Panc1 (cell line): ENCODE results near the gene FXYD7. TPM values are rescaled to one million over a fixed set of nuclear protein-coding genes. Genes with fewer than 3 reads are reported as not detected.

Experiments used
- ATAC-seq: fragments of 200-7000 bp; cut with Tn5 transposase; 2 replicates; pipeline ENCODE4 v1.9.1; 2020; ENCODE audit warnings: mild to moderate bottlenecking, moderate library complexity
- BruUV-seq: library from RNA; stranded (reverse); fragments of 400-500 nt; replicated peaks from 2 replicates; lab custom pipeline; 2021; lab: Mats Ljungman, UMichigan
- CTCF ChIA-PET: fragments of 300-600 bp; sonication (Branson Sonifier 250); formaldehyde crosslinking; loops from one replicate; lab custom pipeline; 2022; ENCODE audit warnings: antibody characterized with exemption; lab: Charles Lee
- POLR2A ChIA-PET: fragments of 300-600 bp; sonication (Branson Sonifier 250); formaldehyde crosslinking; loops from one replicate; lab custom pipeline; 2022; ENCODE audit warnings: antibody characterized with exemption; lab: Charles Lee
- DNase-seq: peaks from one replicate; pipeline ENCODE4 v3.0.0-alpha.2; 2010; ENCODE audit warnings: low read depth, low spot score
- H3K27ac ChIP-seq: 2 replicates; pipeline ENCODE4 v1.5.1; 2011; ENCODE audit warnings: mild to moderate bottlenecking, low read length, inconsistent platforms
- H3K27me3 ChIP-seq: fragments of 200-500 bp; sonication (Bioruptor generic); 2 replicates; pipeline ENCODE4 v1.6.0; 2014; ENCODE audit warnings: low read length, inconsistent platforms; ENCODE audit not compliant: control insufficient read depth, insufficient read depth
- H3K36me3 ChIP-seq: fragments of 200-500 bp; sonication (Bioruptor generic); 2 replicates; pipeline ENCODE4 v1.5.1; 2014; ENCODE audit warnings: inconsistent platforms, mild to moderate bottlenecking, low read length, moderate library complexity; ENCODE audit not compliant: control insufficient read depth, insufficient read depth
- H3K4me1 ChIP-seq: 2 replicates; pipeline ENCODE4 v1.5.1; 2011; ENCODE audit warnings: inconsistent platforms, mild to moderate bottlenecking, low read length, moderate library complexity; ENCODE audit not compliant: control insufficient read depth, insufficient read depth
- H3K4me3 ChIP-seq, 2 experiments: 2 replicates each; pipeline ENCODE4 v1.5.1; 2011 to 2012; ENCODE audit warnings: low read depth in 2 of 2, low read length in 2 of 2, mild to moderate bottlenecking in 2 of 2, inconsistent platforms in 1 of 2, moderate library complexity in 1 of 2
- H3K9me3 ChIP-seq: fragments of 200-500 bp; sonication (Bioruptor generic); 2 replicates; pipeline ENCODE4 v1.5.1; 2014; ENCODE audit warnings: low read depth, mild to moderate bottlenecking, inconsistent platforms, low read length, moderate library complexity; ENCODE audit not compliant: control insufficient read depth, insufficient read depth
- POLR2AphosphoS5 ChIP-seq: IDR thresholded peaks from 2 replicates; pipeline ENCODE4 v1.6.1; 2012; ENCODE audit warnings: mild to moderate bottlenecking, low read depth, low read length, moderate library complexity
- SIN3A ChIP-seq: IDR thresholded peaks from 2 replicates; pipeline ENCODE4 v1.6.1; 2012; ENCODE audit warnings: low read depth, mild to moderate bottlenecking, low read length, moderate library complexity, borderline replicate concordance; ENCODE audit not compliant: insufficient read depth
- TCF7L2 ChIP-seq: IDR thresholded peaks from 2 replicates; pipeline ENCODE4 v1.6.1; 2011; ENCODE audit warnings: mild to moderate bottlenecking, low read depth, low read length, inconsistent platforms
- in situ Hi-C: cut with HindIII; loops from 2 replicates; pipeline ENCODE4 v1.10.0; 2016; ENCODE audit warnings: low sequenced_read_pairs, low pct_unique_long_range_greater_than_20kb
- intact Hi-C: fragments of 100-400 bp; cut with micrococcal nuclease; formaldehyde crosslinking; loops from one replicate; pipeline ENCODE4 v1.10.0; 2022; ENCODE audit not compliant: unreplicated experiment
- total RNA-seq: library from RNA; stranded (reverse); gene quantifications from one replicate; pipeline ENCODE4 v1.2.1, GENCODE V29; 2021; ENCODE audit not compliant: unreplicated experiment
- TF ChIP-seq, protein P1 (sequence below): fragments of 450-650 bp; IDR thresholded peaks from 2 replicates; pipeline ENCODE4 v1.5.1; 2017; ENCODE audit warnings: mild to moderate bottlenecking
- TF ChIP-seq, protein P2 (sequence below), 2 experiments: IDR thresholded peaks; 2 replicates each; pipeline ENCODE4 v1.6.1; 2011 to 2012; ENCODE audit warnings: low read depth in 2 of 2, control low read depth in 1 of 2, low read length in 1 of 2, mild to moderate bottlenecking in 1 of 2, moderate library complexity in 1 of 2; ENCODE audit not compliant: insufficient read depth in 1 of 2

FXYD7 gene
- total RNA-seq, 1 experiment from 2014 or later, result not detected

DNA sequence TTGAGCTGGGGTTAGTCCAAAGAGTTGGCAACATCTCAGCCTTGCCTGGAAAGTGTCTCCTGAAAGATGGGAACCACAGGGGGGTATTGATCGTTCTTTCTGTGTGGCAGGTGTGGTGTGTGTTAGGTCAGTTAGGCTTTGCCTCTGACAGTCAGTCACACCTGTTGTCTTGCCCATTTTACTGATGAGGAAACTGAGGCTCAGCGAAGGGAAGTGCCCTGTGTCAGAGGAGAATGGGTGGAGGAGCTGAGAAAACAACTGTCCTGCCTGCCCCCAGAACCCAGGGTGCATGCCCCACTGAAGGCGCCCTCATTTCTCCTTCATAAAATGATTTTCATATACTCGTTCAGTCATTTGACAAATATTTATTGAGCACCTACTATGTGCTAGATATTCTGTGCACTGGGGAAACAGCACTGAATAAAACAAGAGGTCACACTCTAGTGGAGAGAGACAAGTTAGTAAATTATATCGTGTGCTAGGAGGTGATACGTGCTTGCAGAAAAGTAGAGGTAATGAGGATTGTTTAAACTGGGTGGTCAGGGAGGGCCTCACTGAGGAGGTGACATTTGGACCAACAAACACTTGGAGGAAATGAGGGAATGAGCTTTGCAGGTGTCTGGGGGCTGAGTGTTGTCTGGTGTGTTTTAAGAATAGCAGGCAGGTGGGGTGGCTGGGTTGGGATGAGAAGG lies 13.1 kb downstream of the FXYD7 start:
- TF ChIP-seq POLR2AphosphoS5 (no peak), TCF7L2 (no peak), SIN3A (no peak)
- TF ChIP-seq, protein P1, sequence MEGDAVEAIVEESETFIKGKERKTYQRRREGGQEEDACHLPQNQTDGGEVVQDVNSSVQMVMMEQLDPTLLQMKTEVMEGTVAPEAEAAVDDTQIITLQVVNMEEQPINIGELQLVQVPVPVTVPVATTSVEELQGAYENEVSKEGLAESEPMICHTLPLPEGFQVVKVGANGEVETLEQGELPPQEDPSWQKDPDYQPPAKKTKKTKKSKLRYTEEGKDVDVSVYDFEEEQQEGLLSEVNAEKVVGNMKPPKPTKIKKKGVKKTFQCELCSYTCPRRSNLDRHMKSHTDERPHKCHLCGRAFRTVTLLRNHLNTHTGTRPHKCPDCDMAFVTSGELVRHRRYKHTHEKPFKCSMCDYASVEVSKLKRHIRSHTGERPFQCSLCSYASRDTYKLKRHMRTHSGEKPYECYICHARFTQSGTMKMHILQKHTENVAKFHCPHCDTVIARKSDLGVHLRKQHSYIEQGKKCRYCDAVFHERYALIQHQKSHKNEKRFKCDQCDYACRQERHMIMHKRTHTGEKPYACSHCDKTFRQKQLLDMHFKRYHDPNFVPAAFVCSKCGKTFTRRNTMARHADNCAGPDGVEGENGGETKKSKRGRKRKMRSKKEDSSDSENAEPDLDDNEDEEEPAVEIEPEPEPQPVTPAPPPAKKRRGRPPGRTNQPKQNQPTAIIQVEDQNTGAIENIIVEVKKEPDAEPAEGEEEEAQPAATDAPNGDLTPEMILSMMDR, result no peak
- TF ChIP-seq, protein P2, sequence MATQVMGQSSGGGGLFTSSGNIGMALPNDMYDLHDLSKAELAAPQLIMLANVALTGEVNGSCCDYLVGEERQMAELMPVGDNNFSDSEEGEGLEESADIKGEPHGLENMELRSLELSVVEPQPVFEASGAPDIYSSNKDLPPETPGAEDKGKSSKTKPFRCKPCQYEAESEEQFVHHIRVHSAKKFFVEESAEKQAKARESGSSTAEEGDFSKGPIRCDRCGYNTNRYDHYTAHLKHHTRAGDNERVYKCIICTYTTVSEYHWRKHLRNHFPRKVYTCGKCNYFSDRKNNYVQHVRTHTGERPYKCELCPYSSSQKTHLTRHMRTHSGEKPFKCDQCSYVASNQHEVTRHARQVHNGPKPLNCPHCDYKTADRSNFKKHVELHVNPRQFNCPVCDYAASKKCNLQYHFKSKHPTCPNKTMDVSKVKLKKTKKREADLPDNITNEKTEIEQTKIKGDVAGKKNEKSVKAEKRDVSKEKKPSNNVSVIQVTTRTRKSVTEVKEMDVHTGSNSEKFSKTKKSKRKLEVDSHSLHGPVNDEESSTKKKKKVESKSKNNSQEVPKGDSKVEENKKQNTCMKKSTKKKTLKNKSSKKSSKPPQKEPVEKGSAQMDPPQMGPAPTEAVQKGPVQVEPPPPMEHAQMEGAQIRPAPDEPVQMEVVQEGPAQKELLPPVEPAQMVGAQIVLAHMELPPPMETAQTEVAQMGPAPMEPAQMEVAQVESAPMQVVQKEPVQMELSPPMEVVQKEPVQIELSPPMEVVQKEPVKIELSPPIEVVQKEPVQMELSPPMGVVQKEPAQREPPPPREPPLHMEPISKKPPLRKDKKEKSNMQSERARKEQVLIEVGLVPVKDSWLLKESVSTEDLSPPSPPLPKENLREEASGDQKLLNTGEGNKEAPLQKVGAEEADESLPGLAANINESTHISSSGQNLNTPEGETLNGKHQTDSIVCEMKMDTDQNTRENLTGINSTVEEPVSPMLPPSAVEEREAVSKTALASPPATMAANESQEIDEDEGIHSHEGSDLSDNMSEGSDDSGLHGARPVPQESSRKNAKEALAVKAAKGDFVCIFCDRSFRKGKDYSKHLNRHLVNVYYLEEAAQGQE (IDR thresholded peaks at IDR 0.05; ENCODE audit: insufficient read depth in 1 of 2, low read depth in 2 of 2, low read length in 1 of 2), result no peak
- ChIA-PET POLR2A (no interaction called here), CTCF (no interaction called here)
- Histone ChIP-seq H3K36me3 (peaks cover 3% of the 10 kb centered on the region; the same call in 1 of the 2 replicates), H3K4me3 (peak overlapping the region in 1 of 2 experiments; percentile 83; a peak in 1 of 4 replicates), H3K27me3 (no peaks in the 10 kb centered on the region), H3K9me3 (no peaks in the 10 kb centered on the region), H3K27ac (no peak overlapping the region), H3K4me1 (peaks cover 10% of the 10 kb centered on the region)
- intact Hi-C loops (no loop called here), in situ Hi-C loops (no loop called here)
- BruUV-seq, result no TSS peak
- DNase-seq, result no peak
- ATAC-seq, result no peak

DNA sequence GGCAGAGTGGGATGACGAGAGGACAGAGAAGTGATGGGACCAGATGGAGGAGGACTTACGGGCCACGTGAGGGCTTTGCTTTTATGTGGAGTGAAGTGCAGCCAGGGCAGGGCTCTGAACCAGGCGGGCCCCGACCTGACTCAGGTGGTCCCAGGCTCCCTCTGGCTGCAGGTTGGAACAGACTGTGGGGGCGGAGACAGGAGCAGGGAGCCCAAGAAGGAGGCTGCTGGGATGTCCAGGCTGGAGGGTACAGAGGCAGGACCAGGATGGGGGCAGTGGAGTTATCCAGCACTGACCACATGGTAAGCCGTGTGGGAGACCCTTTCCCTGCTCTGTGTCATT lies 13.6 kb downstream of the FXYD7 start:
- no peak for TF ChIP-seq TCF7L2
- TF ChIP-seq, protein P2 (IDR thresholded peaks at IDR 0.05; ENCODE audit: insufficient read depth in 1 of 2, low read depth in 2 of 2, low read length in 1 of 2), result no peak
- TF ChIP-seq POLR2AphosphoS5, result no peak
- no peak for TF ChIP-seq SIN3A
- TF ChIP-seq, protein P1, result no peak
- no peak overlapping the region for H3K27ac ChIP-seq
- no peak overlapping the region for H3K4me3 ChIP-seq
- peaks cover 10% of the 10 kb centered on the region for H3K4me1 ChIP-seq
- H3K36me3 ChIP-seq, result peaks cover 3% of the 10 kb centered on the region; the same call in 1 of the 2 replicates
- H3K9me3 ChIP-seq, result no peaks in the 10 kb centered on the region
- POLR2A ChIA-PET, result interaction anchor here (0.6 kb wide), 1 partner anchor 14 kb away, joined by 6 read pairs; no protein-coding TSS in a partner anchor
- in situ Hi-C loops, result no loop called here
- CTCF ChIA-PET, result interaction anchor here (0.7 kb wide), 1 partner anchor 10 kb away, joined by 9 read pairs; no protein-coding TSS in a partner anchor
- DNase-seq, result no peak
- H3K27me3 ChIP-seq, result no peaks in the 10 kb centered on the region
- intact Hi-C loops, result no loop called here
- TSS peak; percentile 70 for BruUV-seq
- no peak for ATAC-seq
